Fibroblast of lung (primary cell): ENCODE measurements around the gene KLB.
"Not testable (repeated sequence)": the region's sequence is repeated elsewhere in the genome, so short reads cannot be mapped to it uniquely, and the experiment has no call there.

Source experiments
- EZH2 ChIP-seq: IDR thresholded peaks from 2 replicates; pipeline ENCODE4 v1.5.1; 2012; ENCODE audit warnings: low read length, control low read depth, mild to moderate bottlenecking; ENCODE audit errors: missing control alignments
- TF ChIP-seq, protein P1 (sequence below), 2 donors: IDR thresholded peaks in 1 of 2; conservative IDR thresholded peaks in 1 of 2; 1 replicate in 1 of 2; 2 replicates in 1 of 2; pipeline ENCODE4 v1.5.1; 2011 to 2012; ENCODE audit warnings: low read length in 2 of 2, control low read depth in 1 of 2, inconsistent platforms in 1 of 2, low read depth in 1 of 2, mild to moderate bottlenecking in 1 of 2

DNA sequence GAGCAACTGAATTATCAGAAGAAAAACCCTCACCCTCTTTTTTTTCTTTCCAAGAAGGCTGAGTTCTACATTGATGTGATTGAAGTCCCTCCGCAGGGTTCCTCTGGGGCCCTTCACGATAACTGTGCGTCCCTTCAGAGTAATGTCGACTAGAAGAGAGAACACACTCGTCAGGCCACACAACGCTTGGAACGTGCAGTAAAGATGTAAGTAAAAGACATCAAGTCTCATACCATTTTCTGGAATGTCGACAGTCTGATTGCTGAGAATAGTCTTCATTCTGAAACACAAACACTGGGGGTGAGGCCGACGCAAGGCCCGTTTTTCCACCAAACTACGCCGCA is 51.4 kb downstream of the KLB start:
- TF ChIP-seq, protein P1, sequence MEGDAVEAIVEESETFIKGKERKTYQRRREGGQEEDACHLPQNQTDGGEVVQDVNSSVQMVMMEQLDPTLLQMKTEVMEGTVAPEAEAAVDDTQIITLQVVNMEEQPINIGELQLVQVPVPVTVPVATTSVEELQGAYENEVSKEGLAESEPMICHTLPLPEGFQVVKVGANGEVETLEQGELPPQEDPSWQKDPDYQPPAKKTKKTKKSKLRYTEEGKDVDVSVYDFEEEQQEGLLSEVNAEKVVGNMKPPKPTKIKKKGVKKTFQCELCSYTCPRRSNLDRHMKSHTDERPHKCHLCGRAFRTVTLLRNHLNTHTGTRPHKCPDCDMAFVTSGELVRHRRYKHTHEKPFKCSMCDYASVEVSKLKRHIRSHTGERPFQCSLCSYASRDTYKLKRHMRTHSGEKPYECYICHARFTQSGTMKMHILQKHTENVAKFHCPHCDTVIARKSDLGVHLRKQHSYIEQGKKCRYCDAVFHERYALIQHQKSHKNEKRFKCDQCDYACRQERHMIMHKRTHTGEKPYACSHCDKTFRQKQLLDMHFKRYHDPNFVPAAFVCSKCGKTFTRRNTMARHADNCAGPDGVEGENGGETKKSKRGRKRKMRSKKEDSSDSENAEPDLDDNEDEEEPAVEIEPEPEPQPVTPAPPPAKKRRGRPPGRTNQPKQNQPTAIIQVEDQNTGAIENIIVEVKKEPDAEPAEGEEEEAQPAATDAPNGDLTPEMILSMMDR (conservative IDR thresholded peaks at IDR 0.05 in 1 of 2, IDR thresholded peaks at IDR 0.05 in 1 of 2; ENCODE audit: low read depth in 1 of 2, low read length in 2 of 2) = not testable (repeated sequence)
- not testable (repeated sequence) for TF ChIP-seq EZH2
